Colonic mucosa (tissue), 4 donors: Measurements from ENCODE around the gene DEGS2. TPM values are rescaled to one million over a fixed set of nuclear protein-coding genes. Genes with fewer than 3 reads are reported as not detected.
A peak's percentile ranks its signal among the peaks of the same experiment; 100 is the strongest.

Experiments used
- DNase-seq: peaks from one replicate; pipeline ENCODE4 v3.0.0-alpha.2; 2020
- H3K27ac ChIP-seq: fragments of 200-600 bp; one replicate; pipeline ENCODE4 v1.8.0; 2021
- H3K27me3 ChIP-seq: fragments of 200-600 bp; one replicate; pipeline ENCODE4 v1.8.0; 2021
- H3K36me3 ChIP-seq: fragments of 200-600 bp; one replicate; pipeline ENCODE4 v1.8.0; 2021
- H3K4me1 ChIP-seq: fragments of 200-600 bp; one replicate; pipeline ENCODE4 v1.8.0; 2021; ENCODE audit warnings: mild to moderate bottlenecking
- H3K4me3 ChIP-seq: fragments of 200-600 bp; one replicate; pipeline ENCODE4 v1.8.0; 2021
- H3K9ac ChIP-seq, 2 donors: one replicate each; pipeline ENCODE4 v1.7.0; 2013; ENCODE audit warnings: control low read depth in 2 of 2, low read depth in 2 of 2, low read length in 2 of 2
- H3K9me3 ChIP-seq: fragments of 200-600 bp; one replicate; pipeline ENCODE4 v1.8.0; 2021
- CTCF ChIP-seq: fragments of 200-600 bp; IDR thresholded peaks from one replicate; pipeline ENCODE4 v1.8.0; 2022; ENCODE audit warnings: antibody characterized with exemption, mild to moderate bottlenecking
- intact Hi-C: fragments of 100-400 bp; cut with DNase I; formaldehyde crosslinking; loops from one replicate; pipeline ENCODE4 v1.14.1; 2022
- total RNA-seq, 2 donors: library from RNA; stranded (reverse); fragmentation: NEBNext Ultra II Directional in 1 of 2; extraction: Animal tissue kit (Norgen Biotek cat#: 25700) in 1 of 2; gene quantifications; one replicate each; pipeline ENCODE4 v1.2.1, GENCODE V29; 2021
- donor health status: healthy.
- donor health status: DM: no; HTN: no; CAD: no.
- donor health status: DM: no; HTN: no; CAD: no.

DEGS2 gene
- total RNA-seq, 2 donors from 2014 or later = 37.0 to 54.3 TPM

GRCh38 chr14:100105357-100106169 is 53.9 kb downstream of the DEGS2 start:
- Histone ChIP-seq H3K4me3 (no peak overlapping the region), H3K9ac (no peak overlapping the region), H3K27me3 (no peaks in the 10 kb centered on the region), H3K27ac (no peak overlapping the region), H3K36me3 (no peaks in the 10 kb centered on the region), H3K9me3 (no peaks in the 10 kb centered on the region), H3K4me1 (no peaks in the 10 kb centered on the region)
- DNase-seq = no peak
- intact Hi-C loops = loop anchor here (5.0 kb wide), 1 partner anchor 123 kb away; no protein-coding TSS in a partner anchor
- no peak for TF ChIP-seq CTCF

- H3K9ac ChIP-seq = no peak overlapping the region
- intact Hi-C loops = loop anchor here (5.0 kb wide), 1 partner anchor 122 kb away; no protein-coding TSS in a partner anchor
- H3K27me3 ChIP-seq = no peaks in the 10 kb centered on the region
- no peak overlapping the region for H3K27ac ChIP-seq
- DNase-seq = no peak
- no peaks in the 10 kb centered on the region for H3K36me3 ChIP-seq
- TF ChIP-seq CTCF = no peak
- H3K4me1 ChIP-seq = no peaks in the 10 kb centered on the region
- no peak overlapping the region for H3K4me3 ChIP-seq
- H3K9me3 ChIP-seq = no peaks in the 10 kb centered on the region
Measured at GRCh38 chr14:100104523-100105300, 54.7 kb downstream of the DEGS2 start.

GRCh38 chr14:100104006-100104352 is 55.5 kb downstream of the DEGS2 start:
- no peak for DNase-seq
- H3K4me3 ChIP-seq = no peak overlapping the region
- no peaks in the 10 kb centered on the region for H3K4me1 ChIP-seq
- no peak overlapping the region for H3K27ac ChIP-seq
- intact Hi-C loops = no loop called here
- H3K9ac ChIP-seq = peak overlapping the region in 1 of 2 donors; percentile 10
- H3K36me3 ChIP-seq = no peaks in the 10 kb centered on the region
- TF ChIP-seq CTCF = no peak
- no peaks in the 10 kb centered on the region for H3K27me3 ChIP-seq
- no peaks in the 10 kb centered on the region for H3K9me3 ChIP-seq

- DNase-seq = no peak
- Histone ChIP-seq H3K4me3 (no peak overlapping the region), H3K9ac (peak overlapping the region; percentile 10 to 28), H3K27ac (no peak overlapping the region), H3K36me3 (no peaks in the 10 kb centered on the region), H3K4me1 (no peaks in the 10 kb centered on the region), H3K27me3 (no peaks in the 10 kb centered on the region), H3K9me3 (no peaks in the 10 kb centered on the region)
- intact Hi-C loops = no loop called here
- TF ChIP-seq CTCF = no peak
Measured at GRCh38 chr14:100103250-100104005, 56.0 kb downstream of the DEGS2 start.

GRCh38 chr14:100102156-100102785 is 57.2 kb downstream of the DEGS2 start:
- Histone ChIP-seq H3K4me1 (no peaks in the 10 kb centered on the region), H3K9me3 (no peaks in the 10 kb centered on the region), H3K9ac (no peak overlapping the region), H3K36me3 (no peaks in the 10 kb centered on the region), H3K4me3 (no peak overlapping the region), H3K27me3 (no peaks in the 10 kb centered on the region), H3K27ac (no peak overlapping the region)
- DNase-seq = no peak
- intact Hi-C loops = no loop called here
- TF ChIP-seq CTCF = no peak
